HepG2 (cell line): ENCODE data around the gene HIBADH. TPM values are rescaled to one million over a fixed set of nuclear protein-coding genes. Genes with fewer than 3 reads are reported as not detected.

ENCODE experiments used
- ATAC-seq: fragments of 200-7000 bp; cut with Tn5 transposase; 3 replicates; pipeline ENCODE4 v1.9.1; 2020; ENCODE audit warnings: mild to moderate bottlenecking, moderate library complexity
- BruUV-seq: library from RNA; stranded (reverse); fragments of 400-500 nt; replicated peaks from 2 replicates; lab custom pipeline; 2021; lab: Mats Ljungman, UMichigan
- CTCF ChIA-PET: fragments of 300-600 bp; formaldehyde crosslinking; extraction: SDS; loops from one replicate; lab custom pipeline; 2021; ENCODE audit warnings: low total read pairs, inconsistent platforms, low intra/inter-chr PET ratio; lab: Yijun Ruan, JAX
- POLR2A ChIA-PET: fragments of 350-600 bp; sonication (Branson Sonifier 250); formaldehyde crosslinking; loops from one replicate; lab custom pipeline; 2020; ENCODE audit warnings: antibody characterized with exemption, inconsistent platforms; lab: Yijun Ruan, JAX
- DNase-seq: peaks from one replicate; pipeline ENCODE4 v3.0.0-alpha.2; 2015; ENCODE audit warnings: low spot score
- FAIRE-seq: peaks from 3 replicates; lab custom pipeline; 2011; peaks lifted over from hg19 to GRCh38; lab: Jason Lieb, UNC
- H2AFZ ChIP-seq: one replicate; pipeline ENCODE4 v1.6.1; 2011; ENCODE audit warnings: low read length, inconsistent platforms
- H3K27ac ChIP-seq: fragments of 300-600 bp; 3 replicates; pipeline ENCODE4 v1.8.0; 2011; ENCODE audit warnings: mixed run types, mild to moderate bottlenecking, mixed read lengths, low read length, inconsistent platforms; ENCODE audit not compliant: insufficient read depth; ENCODE audit errors: extremely low read length
- H3K27me3 ChIP-seq, 2 experiments: fragments of 200-600 bp in 1 of 2; 2 replicates in 1 of 2; 3 replicates in 1 of 2; pipeline versions ENCODE4 v1.6.0 to v1.8.0; 2011; ENCODE audit warnings: low read length in 2 of 2, mild to moderate bottlenecking in 2 of 2, moderate library complexity in 2 of 2, inconsistent platforms in 1 of 2; ENCODE audit not compliant: insufficient read depth in 2 of 2, control insufficient read depth in 1 of 2
- H3K36me3 ChIP-seq, 2 experiments: fragments of 200-600 bp in 1 of 2; replicated peaks in 1 of 2; 2 replicates in 1 of 2; 3 replicates in 1 of 2; pipeline versions ENCODE4 v1.5.1 to v1.8.0; 2011; ENCODE audit warnings: low read length in 2 of 2, inconsistent platforms in 1 of 2; ENCODE audit not compliant: insufficient read depth in 2 of 2, control insufficient read depth in 1 of 2
- H3K4me1 ChIP-seq: 2 replicates; pipeline ENCODE4 v1.5.1; 2012; ENCODE audit warnings: low read length, inconsistent platforms; ENCODE audit not compliant: insufficient read depth
- H3K4me2 ChIP-seq: 2 replicates; pipeline ENCODE4 v1.6.0; 2011; ENCODE audit warnings: low read depth, low read length, inconsistent platforms
- H3K4me3 ChIP-seq, 3 experiments: fragments of 200-600 bp in 1 of 3; sonication (generic), shearing (Covaris generic) in 1 of 3; replicated peaks in 1 of 3; 2 replicates each; pipeline ENCODE4 v1.5.1; 2011 to 2016; ENCODE audit warnings: low read length in 3 of 3, inconsistent platforms in 2 of 3, low read depth in 2 of 3, mild to moderate bottlenecking in 2 of 3, control low read depth in 1 of 3, mixed read lengths in 1 of 3; ENCODE audit not compliant: insufficient read depth in 1 of 3
- H3K79me2 ChIP-seq: one replicate; pipeline ENCODE4 v1.6.1; 2011; ENCODE audit warnings: low read length, inconsistent platforms; ENCODE audit not compliant: insufficient read depth
- H3K9ac ChIP-seq: 2 replicates; pipeline ENCODE4 v1.6.0; 2011; ENCODE audit warnings: mild to moderate bottlenecking, low read depth, low read length, inconsistent platforms; ENCODE audit not compliant: insufficient read depth
- H3K9me3 ChIP-seq: 2 replicates; pipeline ENCODE4 v1.5.1; 2012; ENCODE audit warnings: mild to moderate bottlenecking, low read length
- H4K20me1 ChIP-seq: 2 replicates; pipeline ENCODE4 v1.6.0; 2011; ENCODE audit warnings: inconsistent platforms, mild to moderate bottlenecking, low read length, moderate library complexity; ENCODE audit not compliant: insufficient read depth
- CHD2 ChIP-seq: IDR thresholded peaks from 2 replicates; pipeline ENCODE4 v1.6.1; 2011; ENCODE audit warnings: low read depth, low read length, improper control_type of control experiment
- KLF13 ChIP-seq: sonication (generic); formaldehyde crosslinking; IDR thresholded peaks from 2 replicates; pipeline ENCODE4 v1.4.0; 2020; ENCODE audit warnings: mild to moderate bottlenecking, missing genetic modification reagents
- MEIS2 ChIP-seq: sonication (generic); formaldehyde crosslinking; IDR thresholded peaks from 2 replicates; pipeline ENCODE4 v1.9.0; 2021; ENCODE audit warnings: mild to moderate bottlenecking, missing genetic modification reagents
- MTF1 ChIP-seq: sonication (generic); formaldehyde crosslinking; IDR thresholded peaks from 2 replicates; pipeline ENCODE4 v1.5.0; 2020; ENCODE audit warnings: missing genetic modification reagents
- NCOA5 ChIP-seq: sonication (generic); formaldehyde crosslinking; IDR thresholded peaks from 2 replicates; pipeline ENCODE4 v1.4.0; 2020; ENCODE audit warnings: missing genetic modification reagents
- PHF20 ChIP-seq: sonication (generic); formaldehyde crosslinking; IDR thresholded peaks from 2 replicates; pipeline ENCODE4 v1.5.0; 2020; ENCODE audit warnings: mild to moderate bottlenecking, missing genetic modification reagents
- RFXAP ChIP-seq: sonication (generic); formaldehyde crosslinking; IDR thresholded peaks from 2 replicates; pipeline ENCODE4 v1.4.0; 2020; ENCODE audit warnings: missing genetic modification reagents, borderline replicate concordance
- ZNF225 ChIP-seq: sonication (generic); formaldehyde crosslinking; IDR thresholded peaks from 2 replicates; pipeline ENCODE4 v1.4.0; 2020; ENCODE audit warnings: mild to moderate bottlenecking, missing genetic modification reagents
- ZNF451 ChIP-seq: sonication (generic); formaldehyde crosslinking; IDR thresholded peaks from 2 replicates; pipeline ENCODE4 v1.5.0; 2020; ENCODE audit warnings: mild to moderate bottlenecking, missing genetic modification reagents
- ZNF878 ChIP-seq: sonication (generic); formaldehyde crosslinking; IDR thresholded peaks from 2 replicates; pipeline ENCODE4 v1.8.1; 2023; ENCODE audit warnings: mild to moderate bottlenecking, missing genetic modification reagents, moderate library complexity
- WGBS: methylation state at CpG from one replicate; pipeline ENCODE4 v1.1.6; 2017; ENCODE audit warnings: low lambda C conversion rate; 5-methylcytosine and 5-hydroxymethylcytosine counted together
- in situ Hi-C: cut with HindIII; loops from 2 replicates; pipeline ENCODE4 v1.10.0; 2017; ENCODE audit warnings: low pct_unique_long_range_greater_than_20kb; ENCODE audit not compliant: extremely low pct_ligation_motif_present
- intact Hi-C: fragments of 100-400 bp; cut with micrococcal nuclease; formaldehyde crosslinking; loops from one replicate; pipeline ENCODE4 v1.10.0; 2022; ENCODE audit not compliant: unreplicated experiment
- polyA plus RNA-seq, 8 experiments: library from polyadenylated mRNA; depleted of rRNA in 3 of 8; stranded (reverse) in 7 of 8; unstranded in 1 of 8; fragments of >200 nt; fragmentation: Illumina TruSeq in 4 of 8; extraction: Trizol in 4 of 8; gene quantifications; 2 replicates each; pipeline versions ENCODE4 v1.2.1 to v1.2.3, GENCODE V29; 2011 to 2016; ENCODE audit warnings: low read depth in 4 of 8, missing spikeins in 1 of 8, mixed read lengths in 1 of 8; ENCODE audit not compliant: insufficient read depth in 1 of 8
- total RNA-seq, 5 experiments: library from RNA; depleted of rRNA; stranded (reverse); fragments of >200 nt; fragmentation: Illumina TruSeq; extraction: Trizol; gene quantifications; 2 replicates each; pipeline ENCODE4 v1.2.3, GENCODE V29; 2016; ENCODE audit warnings: low read depth in 1 of 5
- TF ChIP-seq, protein P1 (sequence below): sonication (generic); formaldehyde crosslinking; conservative IDR thresholded peaks from 2 replicates; pipeline ENCODE4 v1.4.0; 2020; ENCODE audit warnings: missing genetic modification reagents
- TF ChIP-seq, protein P2 (sequence below): sonication (generic); formaldehyde crosslinking; conservative IDR thresholded peaks from 2 replicates; pipeline ENCODE4 v1.4.0; 2020; ENCODE audit warnings: missing genetic modification reagents

HIBADH gene
- total and polyA plus RNA-seq, 2 of the 13 experiments (the other 11 are each of a cell fraction or from before 2014, with no cell fraction given), result 49.9 to 59.5 TPM

DNA sequence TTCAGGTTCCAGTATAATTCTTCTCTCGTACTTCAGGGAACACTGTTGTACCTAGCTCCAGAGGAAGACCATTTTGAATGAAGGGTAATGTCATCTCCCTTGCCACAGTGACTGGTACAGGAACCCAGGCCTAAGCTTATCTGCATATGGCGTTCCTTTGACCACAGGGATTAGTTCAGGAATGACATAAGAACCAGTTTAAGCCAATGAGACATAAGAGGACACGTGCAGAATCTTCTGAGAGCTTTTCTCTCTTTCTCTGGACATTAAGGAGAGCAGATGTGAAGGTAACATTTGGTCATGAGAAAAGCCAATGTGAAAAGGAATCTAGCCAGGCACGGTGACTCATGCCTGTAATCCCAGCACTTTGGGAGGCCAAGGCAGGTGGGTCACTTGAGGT is 21.8 kb upstream of the HIBADH start:
- Histone ChIP-seq H3K9ac (no peak overlapping the region), H3K4me3 (no peak overlapping the region), H3K36me3 (no peaks in the 10 kb centered on the region), H3K4me1 (peaks cover 38% of the 10 kb centered on the region), H3K79me2 (no peaks in the 10 kb centered on the region), H2AFZ (no peak overlapping the region), H3K9me3 (no peaks in the 10 kb centered on the region), H3K27ac (no peak overlapping the region), H4K20me1 (no peaks in the 10 kb centered on the region), H3K4me2 (no peak overlapping the region), H3K27me3 (no peaks in the 10 kb centered on the region)
- intact Hi-C loops, result no loop called here
- in situ Hi-C loops, result loop anchor here (10.0 kb wide), 1 partner anchor 240 kb away; no protein-coding TSS in a partner anchor
- DNase-seq (no peak), ATAC-seq (no peak), FAIRE-seq (no peak)
- POLR2A ChIA-PET, result no interaction called here
- CTCF ChIA-PET, result no interaction called here
- 91% methylated on average over 4 of the region's 4 CpGs for WGBS
- TF ChIP-seq, protein P1, sequence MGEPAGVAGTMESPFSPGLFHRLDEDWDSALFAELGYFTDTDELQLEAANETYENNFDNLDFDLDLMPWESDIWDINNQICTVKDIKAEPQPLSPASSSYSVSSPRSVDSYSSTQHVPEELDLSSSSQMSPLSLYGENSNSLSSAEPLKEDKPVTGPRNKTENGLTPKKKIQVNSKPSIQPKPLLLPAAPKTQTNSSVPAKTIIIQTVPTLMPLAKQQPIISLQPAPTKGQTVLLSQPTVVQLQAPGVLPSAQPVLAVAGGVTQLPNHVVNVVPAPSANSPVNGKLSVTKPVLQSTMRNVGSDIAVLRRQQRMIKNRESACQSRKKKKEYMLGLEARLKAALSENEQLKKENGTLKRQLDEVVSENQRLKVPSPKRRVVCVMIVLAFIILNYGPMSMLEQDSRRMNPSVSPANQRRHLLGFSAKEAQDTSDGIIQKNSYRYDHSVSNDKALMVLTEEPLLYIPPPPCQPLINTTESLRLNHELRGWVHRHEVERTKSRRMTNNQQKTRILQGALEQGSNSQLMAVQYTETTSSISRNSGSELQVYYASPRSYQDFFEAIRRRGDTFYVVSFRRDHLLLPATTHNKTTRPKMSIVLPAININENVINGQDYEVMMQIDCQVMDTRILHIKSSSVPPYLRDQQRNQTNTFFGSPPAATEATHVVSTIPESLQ (CRISPR knock-in tag), result no peak
- TF ChIP-seq KLF13 (CRISPR knock-in tag) (no peak), CHD2 (no peak), NCOA5 (no peak), ZNF878 (CRISPR knock-in tag) (no peak), PHF20 (CRISPR knock-in tag) (no peak), ZNF225 (CRISPR knock-in tag) (no peak), RFXAP (CRISPR knock-in tag) (no peak), MEIS2 (CRISPR knock-in tag) (no peak), MTF1 (no peak), ZNF451 (CRISPR knock-in tag) (no peak)
- TF ChIP-seq, protein P2, sequence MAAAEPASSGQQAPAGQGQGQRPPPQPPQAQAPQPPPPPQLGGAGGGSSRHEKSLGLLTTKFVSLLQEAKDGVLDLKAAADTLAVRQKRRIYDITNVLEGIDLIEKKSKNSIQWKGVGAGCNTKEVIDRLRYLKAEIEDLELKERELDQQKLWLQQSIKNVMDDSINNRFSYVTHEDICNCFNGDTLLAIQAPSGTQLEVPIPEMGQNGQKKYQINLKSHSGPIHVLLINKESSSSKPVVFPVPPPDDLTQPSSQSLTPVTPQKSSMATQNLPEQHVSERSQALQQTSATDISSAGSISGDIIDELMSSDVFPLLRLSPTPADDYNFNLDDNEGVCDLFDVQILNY (CRISPR knock-in tag), result no peak
- no TSS peak for BruUV-seq
